ENCODE measurements around the gene CD48. TPM values are rescaled to one million over a fixed set of nuclear protein-coding genes. Genes with fewer than 3 reads are reported as not detected.

Gene CD48
- total and polyA plus RNA-seq, 8 donors = 0.37 to 5.1 (median 1.1) TPM

- ATAC-seq (no peak), FAIRE-seq (no peak)
Measured at GRCh38 chr1:160642281-160642644, 69.4 kb downstream of the CD48 start.

GRCh38 chr1:160641323-160642280 lies 70.0 kb downstream of the CD48 start:
- H3K4me3 ChIP-seq = no peak overlapping the region
- no peak for TF ChIP-seq CTCF (IDR thresholded peaks at IDR 0.05)
- ATAC-seq (no peak), DNase-seq (no peak), FAIRE-seq (no peak)
- intact Hi-C loops (cut with DNase I) = no loop called here
- peaks cover 0 to 10% (median 6%) of the 10 kb centered on the region in 3 donors for H3K4me1 ChIP-seq
- H3K27ac ChIP-seq = no peak overlapping the region
- H3K9me3 ChIP-seq = no peaks in the 10 kb centered on the region
- H3K36me3 ChIP-seq = no peaks in the 10 kb centered on the region
- WGBS, 2 donors = 87 to 94% methylated on average over 8 of the region's 8 CpGs
- no peaks in the 10 kb centered on the region for H3K27me3 ChIP-seq

More at GRCh38 chr1:160642281-160642644, 69.4 kb downstream of the CD48 start:
- Histone ChIP-seq H3K4me1 (peaks cover 0 to 10% (median 6%) of the 10 kb centered on the region in 3 donors), H3K9me3 (no peaks in the 10 kb centered on the region), H3K4me3 (no peak overlapping the region), H3K27ac (no peak overlapping the region), H3K27me3 (no peaks in the 10 kb centered on the region), H3K36me3 (no peaks in the 10 kb centered on the region)
- DNase-seq = no peak
- intact Hi-C loops (cut with DNase I) = no loop called here
- WGBS, 2 donors = 92 to 93% methylated on average over 2 of the region's 2 CpGs
- no peak for TF ChIP-seq CTCF (IDR thresholded peaks at IDR 0.05)

GRCh38 chr1:160640359-160641123 lies 71.1 kb downstream of the CD48 start:
- peaks cover 0 to 10% (median 6%) of the 10 kb centered on the region in 3 donors for H3K4me1 ChIP-seq
- intact Hi-C loops (cut with DNase I) = no loop called here
- DNase-seq (no peak), ATAC-seq (no peak), FAIRE-seq (no peak)
- WGBS, 2 donors = 93 to 98% methylated on average over 2 of the region's 2 CpGs
- no peaks in the 10 kb centered on the region for H3K27me3 ChIP-seq
- TF ChIP-seq CTCF (IDR thresholded peaks at IDR 0.05) = no peak
- H3K36me3 ChIP-seq = no peaks in the 10 kb centered on the region
- H3K27ac ChIP-seq = no peak overlapping the region
- H3K9me3 ChIP-seq = no peaks in the 10 kb centered on the region
- H3K4me3 ChIP-seq = no peak overlapping the region

GRCh38 chr1:160639652-160640051 lies 72.0 kb downstream of the CD48 start:
- ATAC-seq = peak in 1 of 4 donors; percentile 50
- intact Hi-C loops (cut with DNase I) = no loop called here
- 37 to 39% methylated on average over 3 of the region's 3 CpGs for WGBS, 2 donors
- no peak for TF ChIP-seq CTCF (IDR thresholded peaks at IDR 0.05)
- H3K4me3 ChIP-seq = no peak overlapping the region
- H3K4me1 ChIP-seq = peaks cover 0 to 10% (median 6%) of the 10 kb centered on the region in 3 donors
- no peak for FAIRE-seq
- no peaks in the 10 kb centered on the region for H3K27me3 ChIP-seq
- H3K9me3 ChIP-seq = no peaks in the 10 kb centered on the region
- H3K27ac ChIP-seq = no peak overlapping the region
- DNase-seq = no peak
- no peaks in the 10 kb centered on the region for H3K36me3 ChIP-seq
